PFSK-1 (cell line): ENCODE results near the gene FBXL7.

ENCODE experiments used
- POLR2AphosphoS5 ChIP-seq: IDR thresholded peaks from 2 replicates; pipeline ENCODE4 v1.6.1; 2012; ENCODE audit warnings: low read depth, mild to moderate bottlenecking, control low read depth, low read length, moderate library complexity
- SIN3A ChIP-seq: IDR thresholded peaks from 2 replicates; pipeline ENCODE4 v1.6.1; 2012; ENCODE audit warnings: mild to moderate bottlenecking, low read length, moderate library complexity, borderline replicate concordance; ENCODE audit not compliant: insufficient read depth

DNA sequence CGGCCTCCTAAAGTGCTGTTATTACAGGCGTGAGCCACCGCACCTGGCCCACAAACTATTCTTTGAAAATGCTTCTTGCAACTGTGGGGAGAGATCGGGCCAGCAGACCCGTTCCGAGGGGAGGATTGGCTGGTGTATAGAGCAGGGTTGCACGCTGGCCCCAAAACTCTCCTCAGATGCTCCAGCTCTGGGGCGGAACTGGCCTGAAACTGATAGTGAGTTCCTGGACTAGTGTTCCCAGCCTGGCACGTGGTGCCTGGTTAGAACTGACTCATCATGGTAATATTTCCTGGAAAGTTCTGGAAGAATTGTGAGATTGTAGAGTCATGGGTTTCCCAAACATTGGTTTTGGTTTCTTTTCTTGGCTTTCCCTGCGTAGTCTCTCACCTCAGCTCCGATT is 120.5 kb downstream of the FBXL7 start:
- no peak for TF ChIP-seq POLR2AphosphoS5
- no peak for TF ChIP-seq SIN3A
